GM12872 (cell line): Measurements from ENCODE around the gene CROCC2.

ENCODE experiments used
- TF ChIP-seq, protein P1 (sequence below): IDR thresholded peaks from 3 replicates; pipeline ENCODE4 v1.5.1; 2011; ENCODE audit warnings: low read depth, mild to moderate bottlenecking, low read length, moderate library complexity; ENCODE audit not compliant: insufficient read depth

The CROCC2 gene

DNA sequence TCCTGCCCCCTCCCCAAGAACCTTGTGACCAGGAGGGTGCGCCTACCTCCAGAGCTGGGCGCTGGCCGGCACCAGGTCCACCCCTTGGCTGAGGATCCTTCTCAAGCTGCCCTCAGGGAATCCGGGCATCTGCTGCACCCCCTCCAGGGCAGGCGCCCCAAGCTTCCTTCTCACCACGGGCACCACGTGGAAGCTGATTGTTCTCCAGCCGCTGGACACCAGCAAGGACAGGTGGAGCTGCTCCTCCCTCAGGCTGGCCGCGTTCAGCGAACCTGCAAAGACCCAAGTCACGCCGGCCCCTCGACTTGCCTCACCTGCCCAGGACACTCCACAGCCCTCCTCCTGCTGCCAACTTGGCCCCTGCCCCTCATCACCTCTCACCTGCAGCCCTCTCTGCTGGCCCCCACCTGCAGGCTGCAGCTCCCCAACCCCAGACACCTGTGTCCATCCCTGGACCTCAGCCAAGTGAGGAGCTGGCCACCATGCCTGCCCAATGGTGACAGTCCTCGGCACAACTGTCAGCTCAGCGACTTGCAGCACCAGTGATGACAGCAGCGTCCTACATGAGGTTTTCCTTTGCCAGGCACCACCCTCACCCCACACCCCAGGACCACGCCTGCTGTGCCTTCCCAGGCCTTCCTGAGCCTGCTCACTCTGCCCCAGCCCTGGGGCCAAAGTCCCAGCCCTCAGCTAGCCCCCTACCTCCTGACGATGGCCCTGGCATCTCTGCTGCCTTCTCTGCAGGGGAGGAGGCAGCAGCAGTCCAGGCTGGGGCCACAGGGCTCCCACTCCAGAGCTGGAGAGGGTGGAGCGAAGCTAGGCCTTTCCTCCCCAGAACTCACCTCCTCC lies 14.4 kb upstream of the CROCC2 start:
- TF ChIP-seq, protein P1, sequence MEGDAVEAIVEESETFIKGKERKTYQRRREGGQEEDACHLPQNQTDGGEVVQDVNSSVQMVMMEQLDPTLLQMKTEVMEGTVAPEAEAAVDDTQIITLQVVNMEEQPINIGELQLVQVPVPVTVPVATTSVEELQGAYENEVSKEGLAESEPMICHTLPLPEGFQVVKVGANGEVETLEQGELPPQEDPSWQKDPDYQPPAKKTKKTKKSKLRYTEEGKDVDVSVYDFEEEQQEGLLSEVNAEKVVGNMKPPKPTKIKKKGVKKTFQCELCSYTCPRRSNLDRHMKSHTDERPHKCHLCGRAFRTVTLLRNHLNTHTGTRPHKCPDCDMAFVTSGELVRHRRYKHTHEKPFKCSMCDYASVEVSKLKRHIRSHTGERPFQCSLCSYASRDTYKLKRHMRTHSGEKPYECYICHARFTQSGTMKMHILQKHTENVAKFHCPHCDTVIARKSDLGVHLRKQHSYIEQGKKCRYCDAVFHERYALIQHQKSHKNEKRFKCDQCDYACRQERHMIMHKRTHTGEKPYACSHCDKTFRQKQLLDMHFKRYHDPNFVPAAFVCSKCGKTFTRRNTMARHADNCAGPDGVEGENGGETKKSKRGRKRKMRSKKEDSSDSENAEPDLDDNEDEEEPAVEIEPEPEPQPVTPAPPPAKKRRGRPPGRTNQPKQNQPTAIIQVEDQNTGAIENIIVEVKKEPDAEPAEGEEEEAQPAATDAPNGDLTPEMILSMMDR = no peak

DNA sequence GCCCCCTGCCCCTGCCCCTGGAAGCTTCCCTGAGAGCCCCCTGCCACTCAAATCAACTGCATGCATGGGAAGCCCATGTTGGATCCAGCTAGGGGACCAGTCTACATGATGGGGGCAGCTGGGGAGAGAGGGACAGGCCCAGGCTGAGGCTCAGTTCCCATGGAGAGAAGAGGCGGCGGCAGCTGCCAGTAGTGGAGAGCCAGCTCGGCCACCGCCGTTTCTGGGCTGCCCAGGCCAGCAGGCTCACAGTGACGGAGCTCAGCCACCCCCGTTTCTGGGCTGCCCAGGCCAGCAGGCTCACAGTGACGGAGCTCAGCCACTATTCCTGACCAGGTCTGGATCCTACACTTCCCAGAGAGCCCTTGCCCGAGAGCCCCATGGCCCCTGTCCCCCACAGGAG lies 13.8 kb upstream of the CROCC2 start:
- TF ChIP-seq, protein P1 = no peak

DNA sequence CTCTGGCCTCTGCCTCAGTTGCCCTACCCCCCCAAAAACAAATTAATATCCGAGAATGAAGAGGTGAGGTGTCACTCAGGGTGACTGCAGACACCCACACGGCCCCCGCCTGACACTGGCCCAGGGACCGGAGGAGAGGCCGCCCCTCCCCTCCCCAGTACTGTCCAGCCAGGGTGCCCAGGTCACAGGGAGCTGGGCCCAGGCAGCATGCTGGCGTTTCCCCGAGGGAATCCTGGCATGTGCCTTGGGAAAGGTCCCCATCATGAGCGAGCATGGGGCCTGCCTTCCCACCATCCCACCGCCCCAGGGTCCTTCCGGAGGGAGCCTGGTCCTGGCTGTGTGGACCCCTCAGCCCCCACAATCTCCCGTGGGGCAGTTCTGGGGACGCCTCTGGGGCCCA lies 13.2 kb upstream of the CROCC2 start:
- TF ChIP-seq, protein P1 = no peak

DNA sequence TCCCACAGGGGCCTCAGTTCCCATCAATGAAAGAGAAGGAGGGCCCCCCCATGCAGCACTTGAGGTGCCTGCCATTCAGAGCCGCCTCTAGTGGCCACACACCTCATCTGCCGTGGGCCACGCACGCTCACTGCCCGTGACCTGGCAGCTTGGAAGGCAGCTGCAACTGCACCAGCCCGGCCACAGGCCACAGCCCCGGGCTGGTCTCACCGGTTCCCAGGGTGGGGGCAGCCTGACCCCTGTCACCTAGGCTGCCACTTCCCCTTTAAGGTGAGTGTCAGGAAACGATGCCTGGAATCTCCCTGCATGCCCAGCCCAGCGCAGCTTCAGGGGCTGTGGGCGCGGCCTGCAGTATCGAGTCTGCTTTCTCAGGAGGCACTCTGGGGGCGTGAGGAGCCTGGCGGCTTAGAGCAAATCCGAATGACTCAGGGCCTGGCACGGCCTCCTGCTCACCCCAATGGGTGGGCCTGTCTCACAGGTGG lies 12.7 kb upstream of the CROCC2 start:
- TF ChIP-seq, protein P1 = no peak

DNA sequence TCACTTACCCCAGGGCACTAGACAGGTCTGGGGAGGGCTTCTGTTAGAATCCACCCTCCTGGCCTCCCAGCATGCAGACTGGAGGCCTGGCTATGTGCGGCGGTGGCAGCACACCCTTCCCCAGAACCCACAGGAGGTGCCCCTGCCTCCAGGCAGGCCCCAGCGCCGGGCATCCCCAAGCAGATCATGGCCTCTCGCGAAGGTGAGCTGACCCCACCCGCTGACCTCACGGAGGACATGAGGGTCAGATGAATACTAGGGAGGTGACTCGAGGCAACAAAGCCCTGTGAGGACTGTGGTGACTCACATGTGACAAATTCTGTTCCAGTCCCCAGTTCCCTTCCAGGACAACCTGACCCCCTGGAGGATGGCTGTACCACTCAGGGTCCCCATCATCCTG lies 12.1 kb upstream of the CROCC2 start:
- TF ChIP-seq, protein P1 = no peak

DNA sequence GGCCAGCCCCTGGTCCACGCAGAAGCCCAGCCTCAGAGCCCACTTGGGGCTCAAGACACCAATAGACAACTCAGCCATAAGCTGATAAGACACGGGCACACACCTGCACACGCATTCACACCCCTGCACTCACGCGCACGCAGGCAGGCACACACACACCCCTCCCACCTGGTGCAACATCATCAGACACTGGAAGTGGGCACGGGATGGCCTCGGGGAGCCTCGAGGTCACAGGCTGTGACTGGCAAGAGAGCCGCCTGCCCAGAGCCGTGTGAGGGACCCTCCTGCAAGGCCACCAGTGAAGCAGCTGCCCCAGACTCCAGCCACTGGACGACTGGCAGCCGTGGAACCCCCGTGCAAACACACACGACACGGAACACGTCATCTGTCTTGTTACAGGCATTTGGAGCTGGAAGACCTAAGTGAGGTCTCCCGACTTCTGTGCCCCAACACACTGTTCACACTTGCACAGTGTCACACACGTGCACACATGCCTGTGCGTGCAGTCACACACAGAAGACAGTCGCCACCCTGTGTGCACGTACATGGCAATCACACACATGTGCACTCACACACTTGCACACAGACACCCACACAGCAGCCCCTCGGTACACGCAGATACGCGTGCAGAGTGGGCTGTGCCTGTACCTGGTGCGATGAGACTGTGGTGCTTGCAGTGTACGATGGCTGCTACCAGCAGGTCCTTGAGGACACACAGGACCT lies 11.1 kb upstream of the CROCC2 start:
- TF ChIP-seq, protein P1 = no peak

DNA sequence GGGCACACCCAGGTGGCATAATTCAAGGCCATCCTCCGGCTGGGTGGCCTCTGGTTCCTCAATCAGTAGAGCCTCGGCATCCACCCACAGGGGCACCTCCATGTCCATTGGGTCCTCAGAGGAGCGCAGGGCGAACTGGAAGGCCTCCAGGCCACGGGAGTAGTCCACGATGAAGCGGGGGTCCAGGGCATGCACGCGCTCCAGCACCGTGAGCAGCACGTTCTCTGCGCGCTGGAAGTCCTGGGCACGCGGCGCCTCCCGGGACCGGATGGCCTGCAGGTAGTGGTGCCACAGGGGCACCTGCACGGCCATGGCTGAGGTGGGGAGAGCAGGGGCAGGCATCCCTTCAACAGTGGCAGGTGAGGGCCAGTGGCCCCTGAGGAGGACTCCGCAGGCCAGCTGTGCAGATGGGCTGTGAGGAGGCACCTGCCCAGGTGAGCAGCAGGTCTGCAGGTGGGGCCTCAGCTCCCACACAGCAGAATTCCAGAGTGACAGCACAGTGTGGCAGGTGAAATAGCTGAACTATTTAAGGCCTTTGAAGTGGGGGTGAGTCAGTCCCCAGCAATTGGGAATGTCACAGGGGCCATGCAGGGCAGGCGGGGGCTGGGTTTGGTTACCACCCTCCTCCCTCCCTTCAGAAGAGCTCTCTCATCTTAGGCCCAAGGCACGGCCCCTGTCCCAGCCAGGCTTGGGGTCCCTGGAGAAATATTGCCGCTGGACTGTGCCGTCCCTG lies 10.3 kb upstream of the CROCC2 start, which contains the start of gene MAB21L4:
TSS of gene MAB21L4 (minus strand) at position 501 of the 733 bp plus-strand sequence. CDS start at position 342, 159 bp downstream.
- TF ChIP-seq, protein P1 = no peak
